HL-60 (cell line): Measurements from ENCODE around the gene MBD5.

Experiments used
- CTCF ChIP-seq: IDR thresholded peaks from one replicate; pipeline ENCODE4 v1.5.1; 2011; ENCODE audit warnings: low read length, control low read depth, inconsistent platforms; ENCODE audit not compliant: insufficient read depth
- GABPA ChIP-seq: IDR thresholded peaks from 2 replicates; pipeline ENCODE4 v1.6.1; 2012; ENCODE audit warnings: low read depth
- POLR2AphosphoS5 ChIP-seq: IDR thresholded peaks from 2 replicates; pipeline ENCODE4 v1.6.1; 2012; ENCODE audit warnings: low read depth
- REST ChIP-seq: IDR thresholded peaks from 2 replicates; pipeline ENCODE4 v1.6.1; 2012; ENCODE audit warnings: low read depth; ENCODE audit not compliant: insufficient replicate concordance
- SPI1 ChIP-seq: IDR thresholded peaks from 2 replicates; pipeline ENCODE4 v1.6.1; 2012; ENCODE audit warnings: low read depth, mild to moderate bottlenecking, borderline replicate concordance

GRCh38 chr2:148132412-148132811, 111.5 kb downstream of the MBD5 start:
- TF ChIP-seq POLR2AphosphoS5 (no peak), CTCF (no peak), REST (no peak), GABPA (no peak), SPI1 (no peak)
